Omental fat pad (tissue), 4 donors: ENCODE measurements around the gene KIAA0232. TPM values are rescaled to one million over a fixed set of nuclear protein-coding genes. Genes with fewer than 3 reads are reported as not detected.
A peak's percentile ranks its signal among the peaks of the same experiment; 100 is the strongest.

Experiments
- ATAC-seq: fragments of 150-250 bp; one replicate; pipeline ENCODE4 v1.9.1; 2016; ENCODE audit warnings: mild to moderate bottlenecking, moderate library complexity; ENCODE audit not compliant: low FRiP score
- DNase-seq: peaks from one replicate; pipeline ENCODE4 v3.0.0-alpha.2; 2019; ENCODE audit warnings: low spot score
- total RNA-seq, 4 donors: library from RNA; depleted of rRNA; stranded (reverse); fragments of >200 nt; gene quantifications; one replicate each; pipeline ENCODE4 v1.1.0, GENCODE V29; 2016
- TF ChIP-seq, protein P1 (sequence below), 3 donors: fragments of 450-650 bp; IDR thresholded peaks; one replicate each; pipeline ENCODE4 v1.5.1; 2016 to 2017; ENCODE audit warnings: antibody characterized with exemption in 3 of 3, mild to moderate bottlenecking in 3 of 3, moderate library complexity in 2 of 3

The KIAA0232 gene
- total RNA-seq, 4 donors from 2014 or later, result 26.4 to 29.8 (median 27.0) TPM

DNA sequence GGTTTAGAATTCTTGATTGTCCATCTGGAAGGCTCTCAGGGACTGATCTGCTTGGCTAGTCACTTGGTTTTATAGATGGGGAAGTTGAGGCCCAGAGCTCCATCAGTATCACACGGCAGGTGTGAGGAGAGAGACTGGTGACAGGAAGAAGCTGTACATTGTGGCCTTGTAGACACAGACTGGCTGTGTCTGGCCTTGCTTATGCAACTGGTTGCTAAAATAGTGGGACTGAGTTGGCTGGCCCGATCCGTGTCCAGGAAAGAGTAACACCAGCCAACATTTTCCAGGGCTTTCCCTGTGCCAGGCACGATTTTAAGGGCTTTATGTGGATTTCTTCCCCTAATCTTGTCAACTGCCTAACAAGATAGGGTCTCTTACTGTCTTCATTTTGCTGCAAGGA is 129.9 kb downstream of the KIAA0232 start:
- DNase-seq (no peak), ATAC-seq (no peak)
- TF ChIP-seq, protein P1, sequence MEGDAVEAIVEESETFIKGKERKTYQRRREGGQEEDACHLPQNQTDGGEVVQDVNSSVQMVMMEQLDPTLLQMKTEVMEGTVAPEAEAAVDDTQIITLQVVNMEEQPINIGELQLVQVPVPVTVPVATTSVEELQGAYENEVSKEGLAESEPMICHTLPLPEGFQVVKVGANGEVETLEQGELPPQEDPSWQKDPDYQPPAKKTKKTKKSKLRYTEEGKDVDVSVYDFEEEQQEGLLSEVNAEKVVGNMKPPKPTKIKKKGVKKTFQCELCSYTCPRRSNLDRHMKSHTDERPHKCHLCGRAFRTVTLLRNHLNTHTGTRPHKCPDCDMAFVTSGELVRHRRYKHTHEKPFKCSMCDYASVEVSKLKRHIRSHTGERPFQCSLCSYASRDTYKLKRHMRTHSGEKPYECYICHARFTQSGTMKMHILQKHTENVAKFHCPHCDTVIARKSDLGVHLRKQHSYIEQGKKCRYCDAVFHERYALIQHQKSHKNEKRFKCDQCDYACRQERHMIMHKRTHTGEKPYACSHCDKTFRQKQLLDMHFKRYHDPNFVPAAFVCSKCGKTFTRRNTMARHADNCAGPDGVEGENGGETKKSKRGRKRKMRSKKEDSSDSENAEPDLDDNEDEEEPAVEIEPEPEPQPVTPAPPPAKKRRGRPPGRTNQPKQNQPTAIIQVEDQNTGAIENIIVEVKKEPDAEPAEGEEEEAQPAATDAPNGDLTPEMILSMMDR (IDR thresholded peaks at IDR 0.05), result no peak

DNA sequence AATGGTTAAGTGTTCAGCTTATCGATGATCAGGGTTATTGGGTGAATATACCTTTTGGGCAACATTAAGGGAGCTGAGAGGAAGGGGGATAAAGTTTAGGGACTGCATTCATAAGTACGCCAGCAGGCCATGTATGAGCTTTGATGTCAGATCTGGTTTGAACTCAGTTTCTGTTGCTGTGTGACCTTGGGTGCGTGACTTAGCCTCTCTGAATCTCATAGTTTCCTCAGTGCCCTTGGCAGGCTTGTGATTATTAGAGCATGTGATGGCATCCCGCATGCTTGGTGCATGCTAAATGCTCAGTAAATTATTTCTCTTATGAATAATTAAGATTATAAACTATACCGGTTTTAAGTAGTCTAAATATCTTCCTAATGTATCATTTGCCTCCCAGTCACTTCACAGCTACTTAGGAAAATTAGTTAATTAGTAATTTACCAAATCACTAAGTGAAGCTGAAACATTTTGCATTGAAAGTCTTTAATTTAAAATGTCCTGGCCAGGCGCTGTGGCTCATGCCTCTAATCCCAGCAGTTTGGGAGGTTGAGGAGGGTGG is 130.9 kb downstream of the KIAA0232 start:
- DNase-seq (no peak), ATAC-seq (no peak)
- TF ChIP-seq, protein P1 (IDR thresholded peaks at IDR 0.05), result no peak

DNA sequence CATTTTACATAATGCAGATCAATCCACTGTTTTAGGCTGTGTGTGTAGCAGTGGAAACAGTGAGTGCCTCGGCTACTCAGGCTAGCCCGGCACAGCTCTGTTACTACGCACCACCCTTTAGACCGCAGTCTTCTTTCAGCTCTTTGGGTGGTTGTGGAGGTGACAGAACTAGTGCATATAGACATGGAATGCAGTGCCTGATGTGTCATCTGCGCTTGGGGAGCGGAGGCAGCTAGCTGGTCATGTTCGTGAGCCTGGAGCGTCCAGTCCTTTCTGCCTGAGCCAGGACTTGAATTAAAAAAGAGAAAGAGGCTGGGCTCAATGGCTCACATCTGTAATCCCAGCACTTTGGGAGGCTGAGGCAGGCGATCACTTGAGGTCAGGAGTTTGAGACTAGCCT is 131.9 kb downstream of the KIAA0232 start:
- TF ChIP-seq, protein P1 (IDR thresholded peaks at IDR 0.05), result no peak
- no peak for ATAC-seq
- no peak for DNase-seq

DNA sequence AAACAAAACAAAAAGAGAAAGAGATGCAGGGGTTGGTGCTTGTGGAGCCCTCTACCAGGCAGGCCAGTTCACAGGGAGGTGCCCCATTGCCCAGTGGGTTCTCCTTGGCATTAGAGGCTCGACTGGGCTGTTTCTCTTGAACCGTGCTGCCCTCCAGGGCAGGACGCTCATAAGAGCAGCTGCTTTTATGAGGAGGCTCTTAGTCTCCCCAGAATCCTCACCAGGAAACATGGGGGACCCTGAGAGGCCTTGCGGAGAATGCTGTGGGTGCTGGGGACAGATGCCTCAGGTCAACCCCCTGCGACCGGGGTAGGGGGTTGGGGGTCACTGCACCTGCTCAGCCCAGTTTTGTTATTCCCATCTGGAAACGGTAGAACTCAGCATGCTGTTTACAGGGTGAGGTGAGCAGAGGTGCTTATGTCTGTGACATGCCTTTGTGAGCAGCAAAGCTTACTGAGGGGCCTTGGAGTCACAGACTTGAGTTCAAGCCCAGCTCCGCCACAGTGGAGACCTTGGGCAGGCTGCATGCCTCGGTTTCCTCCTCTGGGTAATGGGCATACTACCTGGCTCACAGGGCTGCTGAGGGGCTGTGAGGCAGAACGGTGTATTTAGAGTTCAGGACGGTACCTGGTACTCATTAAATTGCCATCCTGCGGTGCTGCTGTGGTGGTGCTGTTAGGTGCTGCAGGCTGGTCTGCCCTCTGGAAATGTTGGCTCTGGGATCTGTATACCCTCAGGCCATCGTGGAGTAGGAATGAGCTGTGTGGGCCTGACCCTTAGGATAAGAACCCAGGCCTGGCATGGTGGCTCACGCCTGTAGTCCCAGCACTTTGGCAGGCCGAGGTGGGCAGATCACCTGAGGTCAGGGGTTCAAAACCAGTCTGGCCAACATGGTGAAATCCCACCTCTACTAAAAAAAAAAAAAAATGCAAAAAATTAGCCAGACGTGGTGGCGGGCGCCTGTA is 132.8 kb downstream of the KIAA0232 start:
- DNase-seq (no peak), ATAC-seq (no peak)
- TF ChIP-seq, protein P1 (IDR thresholded peaks at IDR 0.05), result no peak

DNA sequence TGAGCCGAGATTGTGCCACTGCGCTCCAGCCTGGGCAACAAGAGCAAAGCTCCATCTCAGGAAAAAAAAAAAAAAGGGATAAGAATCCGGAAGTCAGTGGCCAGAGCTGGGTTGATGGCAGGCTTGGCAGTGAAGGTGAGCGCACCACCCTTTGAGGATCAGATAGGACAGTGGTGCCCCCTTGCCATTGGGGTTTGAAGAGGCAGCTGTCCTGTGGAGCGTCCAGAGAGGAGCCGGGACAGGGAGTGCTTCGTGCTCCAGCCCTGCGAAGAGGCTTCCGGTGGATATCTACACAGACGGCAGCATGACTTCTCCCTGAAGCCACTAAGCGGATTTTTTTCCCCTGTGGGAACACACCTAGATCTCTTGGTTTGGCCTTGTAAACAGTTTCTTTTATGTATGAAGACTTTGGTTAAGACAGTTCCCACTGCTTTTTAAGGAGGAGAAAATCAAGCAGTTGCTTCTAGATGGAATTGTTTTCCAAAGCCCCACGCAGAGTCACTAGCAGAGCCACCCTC is 133.6 kb downstream of the KIAA0232 start:
- DNase-seq (no peak), ATAC-seq (no peak)
- TF ChIP-seq, protein P1 (IDR thresholded peaks at IDR 0.05), result no peak

DNA sequence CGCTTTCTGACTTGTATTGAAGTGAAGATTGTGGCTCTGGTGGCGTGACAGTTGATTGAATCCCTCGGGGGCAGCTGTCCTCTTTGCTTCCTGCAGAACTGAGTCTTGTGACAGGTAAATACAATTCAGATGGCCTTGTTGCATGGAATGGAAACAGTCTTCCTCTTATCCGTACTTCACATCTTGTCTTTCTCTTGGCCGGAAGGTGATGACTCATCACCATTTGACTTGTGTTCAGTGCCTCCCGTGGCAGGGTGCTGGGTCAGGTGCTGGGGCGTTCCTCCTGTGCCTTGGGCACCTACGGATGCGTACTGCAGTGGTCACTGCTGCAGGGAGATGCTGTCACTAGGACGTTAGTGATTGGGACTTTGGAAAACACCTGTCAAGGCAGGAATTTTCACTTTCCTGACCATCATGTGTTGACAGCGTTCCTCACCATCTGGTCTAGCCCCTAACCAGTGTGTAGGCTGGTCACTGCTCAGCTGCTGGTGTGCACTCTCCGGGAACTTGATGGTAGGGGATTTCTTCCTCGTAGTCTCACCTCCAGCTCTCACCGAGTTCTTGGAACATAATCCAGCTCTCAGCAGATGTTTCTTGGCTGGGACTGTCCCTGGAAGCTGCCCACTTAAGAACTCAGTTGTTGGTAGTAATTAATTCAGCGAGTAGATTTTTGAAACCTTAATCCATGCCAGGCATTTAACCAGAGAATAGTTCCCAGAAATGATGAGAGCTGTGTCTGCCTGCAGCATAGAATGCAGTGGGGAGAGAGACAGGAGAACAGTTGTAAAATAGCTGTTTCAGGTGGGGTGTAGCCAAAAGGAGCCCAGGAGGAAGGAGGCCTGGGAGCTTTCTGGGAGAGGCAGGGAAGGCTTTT is 134.3 kb downstream of the KIAA0232 start:
- DNase-seq (no peak), ATAC-seq (peak; percentile 60)
- TF ChIP-seq, protein P1 (IDR thresholded peaks at IDR 0.05), result no peak
